ENCODE measurements around the gene ARSG.

Gene ARSG

DNA sequence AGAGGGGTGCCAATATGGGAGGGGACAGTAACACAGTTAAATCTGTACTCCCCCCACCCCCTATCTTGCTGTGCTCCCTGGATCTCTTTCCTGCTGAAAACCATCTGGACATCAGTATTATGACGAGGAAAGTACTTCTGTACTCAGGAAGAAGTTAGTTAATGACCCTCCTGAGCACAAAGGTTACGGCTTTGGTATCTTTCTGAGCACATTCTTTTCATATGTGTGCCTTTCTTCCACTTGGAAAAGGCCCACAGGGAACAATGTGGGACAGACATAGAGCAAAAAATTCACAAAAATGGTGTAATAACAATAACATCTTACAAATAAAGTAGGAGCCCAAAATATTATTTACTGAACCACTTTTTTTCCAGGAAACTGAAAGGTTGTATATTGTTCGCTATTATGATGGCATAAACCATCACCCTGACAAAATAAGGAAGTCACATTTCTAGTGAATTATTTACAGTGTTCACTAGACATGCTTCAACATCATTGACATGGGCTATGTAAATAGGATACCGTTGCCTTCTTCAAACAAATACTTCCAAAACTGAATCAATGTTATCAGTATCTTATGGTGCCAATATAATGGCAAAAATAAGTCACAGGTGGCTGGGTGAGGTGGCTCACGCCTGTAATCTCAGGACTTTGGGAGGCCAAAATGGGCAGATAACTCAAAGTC is 160.5 kb downstream of the ARSG start:
- Histone ChIP-seq H3K9me3 (no peaks in the 10 kb centered on the region), H3K4me3 (ENCODE audit: low read depth, low read length) (no peak overlapping the region), H3K27me3 (peaks cover 4% of the 10 kb centered on the region; the same call in 1 of the 2 replicates), H3K4me1 (no peaks in the 10 kb centered on the region), H3K36me3 (no peaks in the 10 kb centered on the region)
- DNase-seq: no peak
- TF ChIP-seq, protein P1, sequence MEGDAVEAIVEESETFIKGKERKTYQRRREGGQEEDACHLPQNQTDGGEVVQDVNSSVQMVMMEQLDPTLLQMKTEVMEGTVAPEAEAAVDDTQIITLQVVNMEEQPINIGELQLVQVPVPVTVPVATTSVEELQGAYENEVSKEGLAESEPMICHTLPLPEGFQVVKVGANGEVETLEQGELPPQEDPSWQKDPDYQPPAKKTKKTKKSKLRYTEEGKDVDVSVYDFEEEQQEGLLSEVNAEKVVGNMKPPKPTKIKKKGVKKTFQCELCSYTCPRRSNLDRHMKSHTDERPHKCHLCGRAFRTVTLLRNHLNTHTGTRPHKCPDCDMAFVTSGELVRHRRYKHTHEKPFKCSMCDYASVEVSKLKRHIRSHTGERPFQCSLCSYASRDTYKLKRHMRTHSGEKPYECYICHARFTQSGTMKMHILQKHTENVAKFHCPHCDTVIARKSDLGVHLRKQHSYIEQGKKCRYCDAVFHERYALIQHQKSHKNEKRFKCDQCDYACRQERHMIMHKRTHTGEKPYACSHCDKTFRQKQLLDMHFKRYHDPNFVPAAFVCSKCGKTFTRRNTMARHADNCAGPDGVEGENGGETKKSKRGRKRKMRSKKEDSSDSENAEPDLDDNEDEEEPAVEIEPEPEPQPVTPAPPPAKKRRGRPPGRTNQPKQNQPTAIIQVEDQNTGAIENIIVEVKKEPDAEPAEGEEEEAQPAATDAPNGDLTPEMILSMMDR (IDR thresholded peaks at IDR 0.05; ENCODE audit: low read depth, low read length): no peak

DNA sequence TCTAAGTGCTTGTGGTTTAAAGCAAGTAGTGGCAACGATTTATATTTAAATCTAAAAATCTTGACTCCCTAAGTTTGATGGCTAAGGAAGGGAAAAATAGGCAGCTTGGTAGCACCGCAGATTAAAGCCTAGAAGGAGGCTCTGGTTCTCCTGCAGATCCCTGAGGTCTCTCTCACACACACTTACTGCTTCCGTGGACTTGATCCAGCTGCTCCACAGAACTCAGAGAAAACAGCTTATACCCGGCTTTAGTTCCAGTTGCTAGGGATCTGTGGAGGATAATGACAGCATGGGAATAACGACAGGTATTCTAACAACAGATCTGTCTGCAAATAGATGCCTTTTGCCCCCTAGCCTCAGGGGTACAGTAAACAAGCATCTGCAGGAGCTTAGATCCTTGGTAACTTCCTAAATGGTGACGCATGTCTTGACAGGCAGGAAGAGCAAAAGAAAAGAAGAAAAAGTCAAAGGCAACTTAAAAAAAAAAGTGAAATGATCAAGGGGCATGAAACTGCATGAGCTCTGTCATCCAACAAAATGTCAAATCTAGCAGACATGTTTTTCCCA is 161.5 kb downstream of the ARSG start:
- H3K36me3 ChIP-seq: no peaks in the 10 kb centered on the region
- TF ChIP-seq, protein P1 (IDR thresholded peaks at IDR 0.05; ENCODE audit: low read depth, low read length): no peak
- no peaks in the 10 kb centered on the region for H3K4me1 ChIP-seq
- H3K4me3 ChIP-seq (ENCODE audit: low read depth, low read length): no peak overlapping the region
- H3K27me3 ChIP-seq: peaks cover 4% of the 10 kb centered on the region; the same call in 1 of the 2 replicates
- DNase-seq: no peak
- no peaks in the 10 kb centered on the region for H3K9me3 ChIP-seq

DNA sequence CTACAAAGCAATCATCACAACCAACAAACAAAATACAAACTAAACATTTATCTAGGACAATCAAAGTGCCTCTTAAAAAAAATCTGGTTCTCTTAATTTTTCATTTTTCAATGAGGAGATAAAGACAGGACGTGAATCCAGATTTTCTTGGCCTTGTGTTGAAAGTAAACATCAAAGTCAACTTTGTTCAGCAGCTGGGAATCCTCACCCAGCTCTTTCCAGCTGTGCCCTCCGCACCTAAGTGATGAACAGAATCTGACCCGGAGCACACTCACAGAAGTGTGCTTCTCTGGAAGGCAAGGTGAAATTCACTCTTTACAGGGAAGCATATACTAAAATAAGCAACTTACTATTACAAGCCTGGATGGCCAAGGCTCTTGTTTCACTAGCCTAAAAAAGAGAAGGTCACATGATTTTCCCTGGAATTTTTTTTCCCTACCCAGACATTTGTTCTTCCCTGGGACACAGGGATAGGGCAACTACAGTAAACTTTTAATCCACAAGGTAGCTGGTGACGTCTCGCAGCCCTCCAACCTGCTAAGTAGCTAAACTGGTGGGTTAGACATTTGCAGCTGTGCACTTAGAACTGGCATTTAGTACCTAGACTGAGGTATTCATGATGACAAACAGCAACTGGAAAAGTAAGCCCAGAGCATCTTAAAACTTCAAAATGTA is 162.8 kb downstream of the ARSG start:
- Histone ChIP-seq H3K27me3 (peaks cover 4% of the 10 kb centered on the region; the same call in 1 of the 2 replicates), H3K4me3 (ENCODE audit: low read depth, low read length) (no peak overlapping the region), H3K9me3 (no peaks in the 10 kb centered on the region), H3K36me3 (no peaks in the 10 kb centered on the region), H3K4me1 (no peaks in the 10 kb centered on the region)
- no peak for DNase-seq
- TF ChIP-seq, protein P1 (IDR thresholded peaks at IDR 0.05; ENCODE audit: low read depth, low read length): no peak

DNA sequence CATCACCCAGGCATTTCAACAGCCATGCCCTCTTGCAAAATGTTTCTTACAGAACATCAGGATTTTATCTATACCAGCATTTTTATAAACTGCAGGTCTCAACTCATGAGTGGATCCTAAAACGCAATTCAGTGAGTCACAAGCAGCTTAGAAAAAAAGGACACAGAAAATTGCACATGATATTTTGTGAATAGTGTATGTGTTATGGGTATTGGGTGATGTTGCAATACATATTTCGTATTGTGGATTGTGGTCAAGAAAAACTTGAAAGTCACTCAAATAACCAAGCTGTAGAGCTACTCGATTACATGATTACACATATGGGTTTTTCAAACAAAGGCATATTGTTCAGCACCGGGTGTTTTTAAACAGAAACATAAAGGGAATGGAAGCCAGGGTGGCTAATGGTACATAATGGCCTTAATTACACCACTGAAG is 164.6 kb downstream of the ARSG start:
- peaks cover 4% of the 10 kb centered on the region; the same call in 1 of the 2 replicates for H3K27me3 ChIP-seq
- peaks cover 2% of the 10 kb centered on the region; the same call in 1 of the 2 replicates for H3K4me1 ChIP-seq
- no peak for DNase-seq
- H3K4me3 ChIP-seq (ENCODE audit: low read depth, low read length): peak overlapping the region; percentile 62
- H3K9me3 ChIP-seq: no peaks in the 10 kb centered on the region
- TF ChIP-seq, protein P1 (IDR thresholded peaks at IDR 0.05; ENCODE audit: low read depth, low read length): no peak
- no peaks in the 10 kb centered on the region for H3K36me3 ChIP-seq

DNA sequence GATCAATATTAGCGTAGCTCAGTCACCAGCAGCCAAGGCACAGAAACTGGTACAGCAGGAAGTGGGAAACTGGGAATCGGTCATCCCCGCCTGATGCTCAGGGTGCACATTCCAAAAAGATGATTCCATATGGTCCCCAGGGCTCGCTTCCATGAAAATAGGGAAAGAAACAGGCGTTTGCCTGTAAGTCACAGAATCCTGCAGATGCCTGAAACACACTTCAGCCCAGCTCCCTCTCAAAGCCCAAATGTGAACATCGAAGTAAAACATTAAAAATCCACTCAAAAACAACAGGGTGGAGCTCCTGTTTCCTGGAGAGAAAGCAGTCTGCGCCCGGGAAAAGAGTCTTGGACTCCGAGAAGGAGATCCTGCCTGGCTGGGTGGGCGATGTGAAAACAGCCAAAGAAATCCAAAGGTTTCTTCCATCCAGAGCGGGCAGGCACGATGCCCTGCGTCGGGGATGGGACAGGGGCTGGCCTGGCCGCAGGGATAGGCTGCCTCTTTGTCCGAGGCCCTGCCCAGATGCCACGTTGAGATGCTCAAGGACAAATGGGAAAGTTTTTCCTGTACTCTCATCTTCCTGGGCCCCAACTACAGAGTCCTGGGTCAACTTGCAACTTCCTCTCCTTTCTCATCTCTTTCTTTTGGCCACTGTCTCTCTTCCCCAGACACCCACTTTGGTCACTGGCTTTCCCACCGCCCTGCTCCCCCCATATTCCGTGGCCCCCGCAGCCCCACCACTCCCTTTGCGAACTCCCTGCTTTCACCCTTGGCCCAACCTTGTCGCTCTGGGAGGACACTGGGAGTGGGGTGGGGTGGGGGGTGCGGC is 165.3 kb downstream of the ARSG start:
- H3K27me3 ChIP-seq: peaks cover 4% of the 10 kb centered on the region; the same call in 1 of the 2 replicates
- peaks cover 6% of the 10 kb centered on the region; the same call in 1 of the 2 replicates for H3K4me1 ChIP-seq
- peak overlapping the region; percentile 62 for H3K4me3 ChIP-seq (ENCODE audit: low read depth, low read length)
- DNase-seq: peak; percentile 62
- H3K9me3 ChIP-seq: no peaks in the 10 kb centered on the region
- TF ChIP-seq, protein P1 (IDR thresholded peaks at IDR 0.05; ENCODE audit: low read depth, low read length): no peak
- no peaks in the 10 kb centered on the region for H3K36me3 ChIP-seq
